Lower leg skin (tissue), 4 donors: ENCODE results near the gene PILRA. TPM values are rescaled to one million over a fixed set of nuclear protein-coding genes. Genes with fewer than 3 reads are reported as not detected.

ENCODE experiments used
- DNase-seq, 2 donors: peaks; one replicate each; pipeline ENCODE4 v3.0.0-alpha.2; 2019; ENCODE audit warnings: low spot score in 2 of 2
- H3K4me3 ChIP-seq: fragments of 200-600 bp; sonication (generic); 2 replicates; pipeline ENCODE4 v1.5.1; 2017; ENCODE audit warnings: mild to moderate bottlenecking, low read depth; ENCODE audit not compliant: poor library complexity, severe bottlenecking
- POLR2A ChIP-seq, 2 donors: fragments of 450-650 bp; IDR thresholded peaks; one replicate each; pipeline ENCODE4 v1.6.1; 2016 to 2017; ENCODE audit warnings: antibody characterized with exemption in 2 of 2, mild to moderate bottlenecking in 1 of 2, moderate library complexity in 1 of 2
- WGBS, 2 donors: methylation state at CpG; one replicate each; pipeline ENCODE4 v1.1.5; 2018; 5-methylcytosine and 5-hydroxymethylcytosine counted together
- intact Hi-C: fragments of 100-400 bp; cut with DNase I; formaldehyde crosslinking; loops from one replicate; pipeline ENCODE4 v1.15.0; 2023; ENCODE audit warnings: low total_unique reads
- total RNA-seq, 4 donors: library from RNA; depleted of rRNA; stranded (reverse); fragments of >200 nt; gene quantifications; one replicate each; pipeline ENCODE4 v1.1.0, GENCODE V29; 2016
- TF ChIP-seq, protein P1 (sequence below), 3 donors: fragments of 450-650 bp; IDR thresholded peaks; one replicate each; pipeline ENCODE4 v1.5.1; 2016; ENCODE audit warnings: antibody characterized with exemption in 3 of 3, mild to moderate bottlenecking in 3 of 3, moderate library complexity in 2 of 3

The PILRA gene
- total RNA-seq, 4 donors from 2014 or later = 2.2 to 4.6 (median 3.4) TPM

DNA sequence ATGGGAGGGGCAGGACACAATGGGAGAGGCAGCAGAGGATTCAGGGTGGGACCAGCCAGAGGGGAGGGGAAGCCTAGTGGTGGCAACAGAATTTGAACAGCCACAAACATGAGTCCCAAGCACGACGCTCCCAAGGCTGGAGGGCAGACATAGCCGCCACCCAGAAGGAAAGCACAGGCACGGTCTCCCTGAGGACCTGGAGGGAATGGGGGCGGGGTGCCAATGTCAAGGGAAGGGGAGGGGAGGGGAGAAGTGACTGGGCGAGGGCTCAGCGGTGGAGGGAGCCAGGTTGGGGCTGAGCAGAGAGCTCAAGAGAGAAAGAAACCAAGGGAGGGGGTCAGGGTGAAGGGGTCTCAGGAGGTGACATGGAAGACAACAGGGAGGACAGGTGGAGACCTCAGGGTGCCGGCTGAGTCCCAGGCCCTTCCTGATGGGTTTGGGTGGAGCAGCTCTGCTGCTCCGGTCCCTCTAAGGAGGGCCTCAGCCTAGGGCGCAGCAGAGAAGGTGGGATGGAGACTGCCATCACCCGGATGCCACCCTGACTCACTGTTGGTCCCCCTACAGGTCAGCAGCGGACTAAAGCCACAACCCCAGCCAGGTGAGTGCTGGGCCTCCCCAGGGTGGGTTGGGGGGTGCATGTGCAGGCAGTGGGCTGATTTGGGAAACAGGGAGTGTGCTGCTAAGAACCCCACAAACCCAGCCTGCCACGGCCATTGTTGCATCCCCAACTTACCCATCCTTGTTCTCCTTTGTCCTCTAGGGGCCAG lies 24.2 kb downstream of the PILRA start:
- WGBS, 2 donors = 50 to 62% methylated on average over 13 of the region's 13 CpGs
- intact Hi-C loops = no loop called here
- no peak overlapping the region for H3K4me3 ChIP-seq
- no peak for DNase-seq
- TF ChIP-seq, protein P1, sequence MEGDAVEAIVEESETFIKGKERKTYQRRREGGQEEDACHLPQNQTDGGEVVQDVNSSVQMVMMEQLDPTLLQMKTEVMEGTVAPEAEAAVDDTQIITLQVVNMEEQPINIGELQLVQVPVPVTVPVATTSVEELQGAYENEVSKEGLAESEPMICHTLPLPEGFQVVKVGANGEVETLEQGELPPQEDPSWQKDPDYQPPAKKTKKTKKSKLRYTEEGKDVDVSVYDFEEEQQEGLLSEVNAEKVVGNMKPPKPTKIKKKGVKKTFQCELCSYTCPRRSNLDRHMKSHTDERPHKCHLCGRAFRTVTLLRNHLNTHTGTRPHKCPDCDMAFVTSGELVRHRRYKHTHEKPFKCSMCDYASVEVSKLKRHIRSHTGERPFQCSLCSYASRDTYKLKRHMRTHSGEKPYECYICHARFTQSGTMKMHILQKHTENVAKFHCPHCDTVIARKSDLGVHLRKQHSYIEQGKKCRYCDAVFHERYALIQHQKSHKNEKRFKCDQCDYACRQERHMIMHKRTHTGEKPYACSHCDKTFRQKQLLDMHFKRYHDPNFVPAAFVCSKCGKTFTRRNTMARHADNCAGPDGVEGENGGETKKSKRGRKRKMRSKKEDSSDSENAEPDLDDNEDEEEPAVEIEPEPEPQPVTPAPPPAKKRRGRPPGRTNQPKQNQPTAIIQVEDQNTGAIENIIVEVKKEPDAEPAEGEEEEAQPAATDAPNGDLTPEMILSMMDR (IDR thresholded peaks at IDR 0.05) = no peak
- TF ChIP-seq POLR2A (IDR thresholded peaks at IDR 0.05) = no peak

DNA sequence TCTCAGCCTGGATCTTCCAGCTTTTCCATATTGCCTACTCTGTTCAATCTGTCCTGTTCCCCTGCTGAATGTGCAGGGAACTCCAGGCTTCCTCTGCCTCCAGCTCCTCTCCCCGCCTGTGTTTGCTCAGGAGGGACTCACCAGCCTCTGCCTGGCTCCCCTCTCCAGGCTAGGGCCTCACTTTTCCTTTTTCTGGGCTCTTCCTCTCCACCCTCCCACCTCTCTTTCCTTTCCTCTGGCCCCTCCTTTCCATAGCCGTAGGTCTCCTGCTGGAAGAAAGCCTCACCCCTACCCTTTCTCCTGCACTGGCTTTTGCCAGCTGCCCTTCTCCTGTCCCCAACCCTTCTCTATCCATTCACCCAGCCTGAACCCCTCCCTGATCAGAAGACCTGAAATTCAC lies 25.0 kb downstream of the PILRA start:
- H3K4me3 ChIP-seq = no peak overlapping the region
- WGBS, 2 donors = 42 to 53% methylated on average over 2 of the region's 2 CpGs
- TF ChIP-seq POLR2A (IDR thresholded peaks at IDR 0.05) = no peak
- TF ChIP-seq, protein P1 (IDR thresholded peaks at IDR 0.05) = no peak
- DNase-seq = no peak
- intact Hi-C loops = no loop called here

DNA sequence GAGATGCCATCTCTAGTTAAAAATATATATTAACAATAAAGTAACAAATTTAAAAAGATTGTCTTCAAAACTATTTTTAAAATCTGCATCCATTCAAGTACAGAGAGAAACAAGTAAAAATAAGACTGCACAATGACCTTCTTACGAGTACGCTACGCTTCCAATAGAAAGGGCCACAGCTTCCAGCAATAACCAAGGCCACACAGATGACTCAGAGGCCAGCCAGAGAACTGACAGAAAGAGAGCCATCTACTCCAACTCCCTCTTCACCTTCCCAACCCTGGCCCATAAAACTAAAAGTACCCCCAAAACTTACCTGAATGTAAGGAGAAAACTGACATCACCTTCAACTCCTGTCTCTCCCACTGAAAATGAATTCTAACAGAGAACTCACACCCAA lies 26.8 kb downstream of the PILRA start:
- WGBS, 2 donors = 95 to 98% methylated on average over 3 of the region's 3 CpGs
- intact Hi-C loops = no loop called here
- no peak for DNase-seq
- H3K4me3 ChIP-seq = no peak overlapping the region
- no peak for TF ChIP-seq POLR2A (IDR thresholded peaks at IDR 0.05)
- TF ChIP-seq, protein P1 (IDR thresholded peaks at IDR 0.05) = no peak

DNA sequence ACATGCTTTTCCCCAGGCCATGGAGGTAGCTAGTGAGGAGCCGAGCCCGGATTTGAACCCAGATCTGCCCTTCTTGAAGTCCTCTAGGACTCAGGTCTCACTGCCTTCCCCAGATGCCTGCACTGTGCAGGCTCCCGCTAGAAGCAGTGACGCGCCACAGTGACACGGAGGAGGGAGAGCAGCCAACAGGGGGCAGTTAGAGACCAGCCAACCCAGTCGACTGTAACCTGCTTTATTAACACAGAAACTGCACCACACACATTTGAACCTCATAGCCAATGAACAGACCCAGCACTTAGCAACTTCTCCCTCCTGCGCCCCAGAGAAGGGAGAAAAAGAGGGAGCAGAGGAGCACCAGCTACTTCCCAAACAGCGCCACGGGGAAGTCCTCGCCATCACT lies 27.4 kb downstream of the PILRA start:
- no peak overlapping the region for H3K4me3 ChIP-seq
- DNase-seq = no peak
- TF ChIP-seq POLR2A (IDR thresholded peaks at IDR 0.05) = no peak
- TF ChIP-seq, protein P1 (IDR thresholded peaks at IDR 0.05) = no peak
- intact Hi-C loops = no loop called here
- 86 to 88% methylated on average over 11 of the region's 11 CpGs for WGBS, 2 donors

DNA sequence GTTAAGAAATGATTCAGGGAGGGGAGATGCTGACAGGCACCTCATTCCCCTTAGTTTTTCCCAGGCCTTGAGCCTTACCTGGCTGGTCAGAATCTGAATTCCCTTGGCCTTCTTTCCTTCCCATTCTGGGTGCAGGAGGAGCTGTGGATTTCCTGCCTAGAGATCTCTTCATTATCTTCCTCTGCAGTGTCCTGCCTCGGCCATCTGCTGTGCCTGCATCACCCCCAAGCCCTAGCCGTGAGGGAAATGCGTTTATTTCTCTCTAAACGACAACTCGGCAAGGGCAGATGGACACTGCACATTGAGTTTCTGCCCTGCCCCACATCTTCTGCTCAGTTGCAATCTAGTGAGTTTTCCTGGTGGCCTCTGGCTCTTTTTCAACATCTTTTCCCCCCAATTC lies 28.5 kb downstream of the PILRA start:
- no peak for DNase-seq
- intact Hi-C loops = no loop called here
- TF ChIP-seq POLR2A (IDR thresholded peaks at IDR 0.05) = no peak
- TF ChIP-seq, protein P1 (IDR thresholded peaks at IDR 0.05) = no peak
- WGBS, 2 donors = 86 to 88% methylated on average over 5 of the region's 5 CpGs
- H3K4me3 ChIP-seq = no peak overlapping the region

DNA sequence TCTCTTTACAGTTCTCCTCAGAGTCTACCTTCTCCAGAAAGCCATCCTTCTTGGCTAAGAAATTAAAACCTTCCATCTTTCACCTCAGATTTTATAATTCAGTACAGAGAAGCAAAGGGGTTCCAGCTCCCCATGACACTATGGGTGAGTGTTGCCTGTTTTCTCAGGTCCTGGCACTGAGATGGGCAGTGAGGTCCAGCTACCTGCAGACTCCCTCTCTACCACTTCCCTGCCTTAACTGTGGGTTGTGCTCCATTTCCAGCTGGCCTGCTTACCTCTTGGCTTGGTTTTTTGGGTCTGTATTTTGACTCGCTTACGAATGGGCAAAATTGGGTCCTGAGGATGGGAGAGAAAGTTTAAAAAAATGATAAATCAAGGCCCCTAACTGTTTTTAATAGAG lies 29.0 kb downstream of the PILRA start:
- intact Hi-C loops = no loop called here
- 96 to 97% methylated on average over 2 of the region's 2 CpGs for WGBS, 2 donors
- no peak overlapping the region for H3K4me3 ChIP-seq
- no peak for TF ChIP-seq POLR2A (IDR thresholded peaks at IDR 0.05)
- TF ChIP-seq, protein P1 (IDR thresholded peaks at IDR 0.05) = no peak
- DNase-seq = no peak
